ENCODE results near the gene BCL2L1. TPM values are rescaled to one million over a fixed set of nuclear protein-coding genes. Genes with fewer than 3 reads are reported as not detected.

The BCL2L1 gene
- total RNA-seq, 1 donor from 2014 or later = 136 TPM

- Mint-ChIP-seq H3K4me1 (ENCODE audit: low read depth, unreplicated experiment) (peaks cover 16% of the 10 kb centered on the region), H3K9me3 (ENCODE audit: unreplicated experiment) (peaks cover 6% of the 10 kb centered on the region), H3K4me3 (ENCODE audit: unreplicated experiment) (no peak overlapping the region), H3K27ac (ENCODE audit: unreplicated experiment) (no peak overlapping the region), H3K27me3 (ENCODE audit: unreplicated experiment) (peaks cover 3% of the 10 kb centered on the region), H3K36me3 (ENCODE audit: unreplicated experiment) (peaks cover 3% of the 10 kb centered on the region)
- DNase-seq = no peak
- TF ChIP-seq, protein P1, sequence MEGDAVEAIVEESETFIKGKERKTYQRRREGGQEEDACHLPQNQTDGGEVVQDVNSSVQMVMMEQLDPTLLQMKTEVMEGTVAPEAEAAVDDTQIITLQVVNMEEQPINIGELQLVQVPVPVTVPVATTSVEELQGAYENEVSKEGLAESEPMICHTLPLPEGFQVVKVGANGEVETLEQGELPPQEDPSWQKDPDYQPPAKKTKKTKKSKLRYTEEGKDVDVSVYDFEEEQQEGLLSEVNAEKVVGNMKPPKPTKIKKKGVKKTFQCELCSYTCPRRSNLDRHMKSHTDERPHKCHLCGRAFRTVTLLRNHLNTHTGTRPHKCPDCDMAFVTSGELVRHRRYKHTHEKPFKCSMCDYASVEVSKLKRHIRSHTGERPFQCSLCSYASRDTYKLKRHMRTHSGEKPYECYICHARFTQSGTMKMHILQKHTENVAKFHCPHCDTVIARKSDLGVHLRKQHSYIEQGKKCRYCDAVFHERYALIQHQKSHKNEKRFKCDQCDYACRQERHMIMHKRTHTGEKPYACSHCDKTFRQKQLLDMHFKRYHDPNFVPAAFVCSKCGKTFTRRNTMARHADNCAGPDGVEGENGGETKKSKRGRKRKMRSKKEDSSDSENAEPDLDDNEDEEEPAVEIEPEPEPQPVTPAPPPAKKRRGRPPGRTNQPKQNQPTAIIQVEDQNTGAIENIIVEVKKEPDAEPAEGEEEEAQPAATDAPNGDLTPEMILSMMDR (IDR thresholded peaks at IDR 0.05; ENCODE audit: partially characterized antibody, unreplicated experiment) = no peak
Measured at GRCh38 chr20:31707258-31707615, 15.4 kb downstream of the BCL2L1 start.

GRCh38 chr20:31706607-31707257, 15.9 kb downstream of the BCL2L1 start:
- H3K27ac Mint-ChIP-seq (ENCODE audit: unreplicated experiment) = no peak overlapping the region
- DNase-seq = no peak
- no peak overlapping the region for H3K4me3 Mint-ChIP-seq (ENCODE audit: unreplicated experiment)
- TF ChIP-seq, protein P1 (IDR thresholded peaks at IDR 0.05; ENCODE audit: partially characterized antibody, unreplicated experiment) = no peak
- H3K9me3 Mint-ChIP-seq (ENCODE audit: unreplicated experiment) = peaks cover 6% of the 10 kb centered on the region
- peaks cover 16% of the 10 kb centered on the region for H3K4me1 Mint-ChIP-seq (ENCODE audit: low read depth, unreplicated experiment)
- peaks cover 3% of the 10 kb centered on the region for H3K27me3 Mint-ChIP-seq (ENCODE audit: unreplicated experiment)
- H3K36me3 Mint-ChIP-seq (ENCODE audit: unreplicated experiment) = peaks cover 3% of the 10 kb centered on the region

DNA sequence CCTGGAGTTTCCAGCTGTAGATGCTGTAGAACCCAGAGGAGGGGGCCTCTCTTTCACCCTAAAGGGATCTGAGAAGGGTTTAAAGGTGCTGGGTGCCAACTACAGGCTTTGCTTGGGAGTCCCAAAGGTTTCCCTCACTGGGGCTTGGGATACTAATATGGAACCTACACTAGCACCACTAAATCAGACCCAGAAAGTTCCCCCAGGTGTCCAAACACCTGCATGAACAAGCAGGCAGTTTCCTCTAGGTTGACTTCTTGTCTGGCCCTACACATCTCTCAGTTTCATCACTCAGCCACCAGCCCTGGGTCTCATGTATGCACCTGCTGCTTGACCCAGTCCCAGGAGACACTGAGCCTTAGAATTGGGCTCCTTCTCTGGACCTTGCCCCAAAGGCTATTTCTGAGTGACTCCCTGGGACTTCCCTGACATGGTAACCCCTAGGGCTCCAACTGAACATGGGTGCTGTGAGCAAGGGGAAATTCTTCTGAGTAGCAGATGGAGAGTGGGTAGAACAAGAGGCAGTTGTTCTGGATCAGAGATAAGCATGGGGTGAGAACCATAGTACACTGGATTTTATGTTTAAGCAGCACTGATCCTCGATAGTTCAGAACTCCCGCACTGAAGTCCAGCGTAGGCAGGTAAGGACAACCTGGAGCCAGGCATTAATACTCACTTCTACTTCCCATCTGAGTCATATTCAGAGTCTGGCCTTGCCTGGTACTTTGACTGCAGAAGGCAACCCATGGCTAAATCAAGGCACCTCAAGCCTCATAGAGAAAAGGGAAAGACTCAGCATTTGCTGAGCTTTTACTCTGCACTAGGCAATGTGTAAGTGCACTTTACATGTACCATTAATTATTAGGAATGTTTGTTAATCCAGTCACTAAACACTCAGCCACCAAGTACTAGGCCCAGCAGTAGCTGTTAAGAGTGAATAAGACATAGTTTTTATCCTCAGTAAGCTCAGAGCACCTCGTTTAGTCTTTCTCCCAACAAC, 16.8 kb downstream of the BCL2L1 start:
- peaks cover 6% of the 10 kb centered on the region for H3K9me3 Mint-ChIP-seq (ENCODE audit: unreplicated experiment)
- peaks cover 18% of the 10 kb centered on the region for H3K4me1 Mint-ChIP-seq (ENCODE audit: low read depth, unreplicated experiment)
- H3K27me3 Mint-ChIP-seq (ENCODE audit: unreplicated experiment) = peaks cover 3% of the 10 kb centered on the region
- DNase-seq = no peak
- no peak overlapping the region for H3K27ac Mint-ChIP-seq (ENCODE audit: unreplicated experiment)
- H3K4me3 Mint-ChIP-seq (ENCODE audit: unreplicated experiment) = no peak overlapping the region
- H3K36me3 Mint-ChIP-seq (ENCODE audit: unreplicated experiment) = peaks cover 3% of the 10 kb centered on the region
- TF ChIP-seq, protein P1 (IDR thresholded peaks at IDR 0.05; ENCODE audit: partially characterized antibody, unreplicated experiment) = no peak

GRCh38 chr20:31705191-31705590, 17.5 kb downstream of the BCL2L1 start:
- Mint-ChIP-seq H3K27ac (ENCODE audit: unreplicated experiment) (no peak overlapping the region), H3K4me1 (ENCODE audit: low read depth, unreplicated experiment) (peaks cover 18% of the 10 kb centered on the region), H3K4me3 (ENCODE audit: unreplicated experiment) (no peak overlapping the region), H3K36me3 (ENCODE audit: unreplicated experiment) (peaks cover 8% of the 10 kb centered on the region), H3K27me3 (ENCODE audit: unreplicated experiment) (peaks cover 3% of the 10 kb centered on the region), H3K9me3 (ENCODE audit: unreplicated experiment) (peaks cover 6% of the 10 kb centered on the region)
- TF ChIP-seq, protein P1 (IDR thresholded peaks at IDR 0.05; ENCODE audit: partially characterized antibody, unreplicated experiment) = no peak
- no peak for DNase-seq

All from glutamatergic neuron (in vitro differentiated cells).